Endodermal cell (in vitro differentiated cells): ENCODE measurements around the gene PEA15. TPM values are rescaled to one million over a fixed set of nuclear protein-coding genes. Genes with fewer than 3 reads are reported as not detected.

Experiments
- DNase-seq: peaks from one replicate; pipeline ENCODE4 v3.0.0-alpha.2; 2017
- H3K27ac ChIP-seq: 2 replicates; pipeline ENCODE4 v1.5.1; 2013; ENCODE audit warnings: mild to moderate bottlenecking, low read depth, low read length, moderate library complexity
- H3K27me3 ChIP-seq: 2 replicates; pipeline ENCODE4 v1.6.1; 2013; ENCODE audit warnings: mild to moderate bottlenecking, low read length, moderate library complexity; ENCODE audit not compliant: insufficient read depth, control insufficient read depth, poor library complexity, severe bottlenecking
- H3K36me3 ChIP-seq: 2 replicates; pipeline ENCODE4 v1.7.0; 2013; ENCODE audit warnings: mild to moderate bottlenecking, low read length, moderate library complexity; ENCODE audit not compliant: control insufficient read depth, insufficient read depth
- H3K4me1 ChIP-seq: one replicate; pipeline ENCODE4 v1.7.0; 2013; ENCODE audit warnings: low read length; ENCODE audit not compliant: control insufficient read depth, insufficient read depth
- H3K4me3 ChIP-seq: 2 replicates; pipeline ENCODE4 v1.5.1; 2013; ENCODE audit warnings: mild to moderate bottlenecking, low read length, moderate library complexity
- H3K9ac ChIP-seq: 2 replicates; pipeline ENCODE4 v1.6.1; 2013; ENCODE audit warnings: mild to moderate bottlenecking, low read length, moderate library complexity; ENCODE audit not compliant: poor library complexity, severe bottlenecking; ENCODE audit errors: extremely low read depth
- H3K9me3 ChIP-seq: 2 replicates; pipeline ENCODE4 v1.6.1; 2013; ENCODE audit warnings: mild to moderate bottlenecking, low read length, moderate library complexity; ENCODE audit not compliant: control insufficient read depth
- H3K27ac Mint-ChIP-seq: 2 replicates; pipeline ENCODE4 v1.8.0; 2020; ENCODE audit warnings: mixed read lengths
- H3K27me3 Mint-ChIP-seq: 2 replicates; pipeline ENCODE4 v1.8.0; 2021; ENCODE audit warnings: mild to moderate bottlenecking, mixed read lengths; ENCODE audit not compliant: insufficient read depth
- H3K36me3 Mint-ChIP-seq: 2 replicates; pipeline ENCODE4 v1.8.0; 2020; ENCODE audit warnings: low read depth, mixed read lengths
- H3K4me1 Mint-ChIP-seq: 2 replicates; pipeline ENCODE4 v1.8.0; 2020; ENCODE audit warnings: mixed read lengths
- H3K4me3 Mint-ChIP-seq: 2 replicates; pipeline ENCODE4 v1.8.0; 2020; ENCODE audit warnings: mild to moderate bottlenecking, moderate library complexity, mixed read lengths
- H3K9me3 Mint-ChIP-seq: 2 replicates; pipeline ENCODE4 v1.8.0; 2020; ENCODE audit warnings: mild to moderate bottlenecking, mixed read lengths
- CTCF ChIP-seq: fragments of 200-600 bp; sonication (generic); conservative IDR thresholded peaks from 2 replicates; pipeline ENCODE4 v1.5.0; 2021; ENCODE audit warnings: antibody characterized with exemption, mild to moderate bottlenecking
- WGBS, 2 experiments: methylation state at CpG; one replicate each; pipeline versions ENCODE4 v1.1.5 to v1.1.7; 2013; ENCODE audit warnings: missing lambda C conversion rate in 2 of 2, mixed read lengths in 1 of 2; ENCODE audit not compliant: insufficient coverage in 1 of 2, insufficient read length in 1 of 2; 5-methylcytosine and 5-hydroxymethylcytosine counted together
- total RNA-seq, 2 donors: library from RNA; stranded (reverse); fragmentation: NEBNext Ultra II Directional in 1 of 2; extraction: Animal tissue kit (Norgen Biotek cat#: 25700) in 1 of 2; gene quantifications; 2 replicates in 1 of 2; 3 replicates in 1 of 2; pipeline ENCODE4 v1.2.1, GENCODE V29; 2021

PEA15 gene
- total RNA-seq, 2 donors from 2014 or later: 55.9 to 56.3 TPM

- no peak for TF ChIP-seq CTCF
- Mint-ChIP-seq H3K9me3 (no peaks in the 10 kb centered on the region), H3K4me3 (peak overlapping the region; percentile 100), H3K27me3 (no peaks in the 10 kb centered on the region), H3K4me1 (peaks cover 52% of the 10 kb centered on the region), H3K27ac (peak overlapping the region; percentile 61), H3K36me3 (peaks cover 33% of the 10 kb centered on the region)
- no peak overlapping the region for H3K9ac ChIP-seq
- H3K27me3 ChIP-seq: no peaks in the 10 kb centered on the region
- no peaks in the 10 kb centered on the region for H3K9me3 ChIP-seq
- WGBS, 2 experiments: 92 to 96% methylated on average over 2 to 3 of the region's 3 CpGs
- H3K36me3 ChIP-seq: peaks cover 23% of the 10 kb centered on the region
- DNase-seq: no peak
- H3K4me3 ChIP-seq: peak overlapping the region; percentile 19
- no peak overlapping the region for H3K27ac ChIP-seq
- H3K4me1 ChIP-seq: peaks cover 6% of the 10 kb centered on the region
These were observed 51.3 kb downstream of the PEA15 start for GRCh38 chr1:160256396-160257046.

GRCh38 chr1:160257411-160258015, 52.3 kb downstream of the PEA15 start:
- Mint-ChIP-seq H3K9me3 (no peaks in the 10 kb centered on the region), H3K4me3 (peak overlapping the region; percentile 100), H3K4me1 (peaks cover 45% of the 10 kb centered on the region), H3K27me3 (no peaks in the 10 kb centered on the region), H3K36me3 (peaks cover 30% of the 10 kb centered on the region), H3K27ac (peak overlapping the region; percentile 85)
- H3K9me3 ChIP-seq: no peaks in the 10 kb centered on the region
- H3K4me3 ChIP-seq: peak overlapping the region; percentile 31
- no peaks in the 10 kb centered on the region for H3K27me3 ChIP-seq
- no peak overlapping the region for H3K27ac ChIP-seq
- peaks cover 6% of the 10 kb centered on the region for H3K4me1 ChIP-seq
- peaks cover 20% of the 10 kb centered on the region for H3K36me3 ChIP-seq
- no peak for TF ChIP-seq CTCF
- H3K9ac ChIP-seq: no peak overlapping the region
- 89 to 93% methylated on average over 6 of the region's 6 CpGs for WGBS, 2 experiments
- no peak for DNase-seq

GRCh38 chr1:160258177-160258798, 53.1 kb downstream of the PEA15 start:
- no peak for TF ChIP-seq CTCF
- peaks cover 20% of the 10 kb centered on the region for H3K36me3 ChIP-seq
- 92 to 94% methylated on average over 5 to 7 of the region's 7 CpGs for whole genome bisulfite sequencing, 2 experiments
- no peak for DNase-seq
- peaks cover 6% of the 10 kb centered on the region for H3K4me1 ChIP-seq
- H3K36me3 Mint-ChIP-seq: peaks cover 26% of the 10 kb centered on the region
- peaks cover 42% of the 10 kb centered on the region for H3K4me1 Mint-ChIP-seq
- no peak overlapping the region for H3K9ac ChIP-seq
- no peak overlapping the region for H3K27ac ChIP-seq
- H3K9me3 ChIP-seq: no peaks in the 10 kb centered on the region
- H3K27me3 Mint-ChIP-seq: no peaks in the 10 kb centered on the region
- H3K27me3 ChIP-seq: no peaks in the 10 kb centered on the region
- H3K9me3 Mint-ChIP-seq: no peaks in the 10 kb centered on the region
- H3K27ac Mint-ChIP-seq: no peak overlapping the region
- peak overlapping the region; percentile 100 for H3K4me3 Mint-ChIP-seq
- peak overlapping the region; percentile 31 for H3K4me3 ChIP-seq
